Glutamatergic neuron (in vitro differentiated cells): ENCODE data around the gene RBM26. TPM values are rescaled to one million over a fixed set of nuclear protein-coding genes. Genes with fewer than 3 reads are reported as not detected.

Experiments used
- DNase-seq: peaks from one replicate; pipeline ENCODE4 v3.0.0; 2022
- H3K27ac Mint-ChIP-seq: one replicate; pipeline ENCODE4 v1.8.0; 2020; ENCODE audit warnings: mild to moderate bottlenecking, mixed read lengths, inconsistent platforms; ENCODE audit not compliant: unreplicated experiment
- H3K27me3 Mint-ChIP-seq: one replicate; pipeline ENCODE4 v1.8.0; 2020; ENCODE audit warnings: mild to moderate bottlenecking, moderate library complexity, mixed read lengths, inconsistent platforms; ENCODE audit not compliant: unreplicated experiment
- H3K36me3 Mint-ChIP-seq: one replicate; pipeline ENCODE4 v1.8.0; 2020; ENCODE audit warnings: mild to moderate bottlenecking, mixed read lengths, inconsistent platforms; ENCODE audit not compliant: unreplicated experiment
- H3K4me1 Mint-ChIP-seq: one replicate; pipeline ENCODE4 v1.8.0; 2020; ENCODE audit warnings: mild to moderate bottlenecking, low read depth, mixed read lengths, inconsistent platforms; ENCODE audit not compliant: unreplicated experiment
- H3K4me3 Mint-ChIP-seq: one replicate; pipeline ENCODE4 v1.8.0; 2020; ENCODE audit warnings: mild to moderate bottlenecking, mixed read lengths, inconsistent platforms; ENCODE audit not compliant: unreplicated experiment
- H3K9me3 Mint-ChIP-seq: one replicate; pipeline ENCODE4 v1.8.0; 2020; ENCODE audit warnings: mild to moderate bottlenecking, moderate library complexity, mixed read lengths, inconsistent platforms; ENCODE audit not compliant: unreplicated experiment
- CTCF ChIP-seq: fragments of 200-600 bp; sonication (generic); IDR thresholded peaks from one replicate; pipeline ENCODE4 v1.5.0; 2021; ENCODE audit not compliant: partially characterized antibody, unreplicated experiment
- total RNA-seq: library from RNA; stranded (reverse); fragmentation: NEBNext Ultra II Directional; extraction: Animal tissue kit (Norgen Biotek cat#: 25700); gene quantifications from one replicate; pipeline ENCODE4 v1.2.1, GENCODE V29; 2021; ENCODE audit not compliant: unreplicated experiment

The RBM26 gene
- total RNA-seq, 1 donor from 2014 or later: 51.4 TPM

GRCh38 chr13:79374578-79374977 is 31.5 kb downstream of the RBM26 start:
- TF ChIP-seq CTCF: no peak
- peaks cover 1% of the 10 kb centered on the region for H3K9me3 Mint-ChIP-seq
- peaks cover 2% of the 10 kb centered on the region for H3K27me3 Mint-ChIP-seq
- H3K4me3 Mint-ChIP-seq: no peak overlapping the region
- H3K27ac Mint-ChIP-seq: no peak overlapping the region
- peaks cover 3% of the 10 kb centered on the region for H3K4me1 Mint-ChIP-seq
- DNase-seq: no peak
- H3K36me3 Mint-ChIP-seq: no peaks in the 10 kb centered on the region

- no peaks in the 10 kb centered on the region for H3K36me3 Mint-ChIP-seq
- no peak for TF ChIP-seq CTCF
- H3K4me1 Mint-ChIP-seq: no peaks in the 10 kb centered on the region
- DNase-seq: no peak
- H3K4me3 Mint-ChIP-seq: no peak overlapping the region
- H3K9me3 Mint-ChIP-seq: peaks cover 1% of the 10 kb centered on the region
- H3K27me3 Mint-ChIP-seq: peaks cover 2% of the 10 kb centered on the region
- no peak overlapping the region for H3K27ac Mint-ChIP-seq
Observed at GRCh38 chr13:79373916-79374315, 32.1 kb downstream of the RBM26 start.

GRCh38 chr13:79369226-79369625 is 36.8 kb downstream of the RBM26 start:
- no peak for DNase-seq
- Mint-ChIP-seq H3K27ac (no peak overlapping the region), H3K4me1 (peaks cover 2% of the 10 kb centered on the region), H3K27me3 (peaks cover 2% of the 10 kb centered on the region), H3K36me3 (no peaks in the 10 kb centered on the region), H3K4me3 (no peak overlapping the region), H3K9me3 (no peaks in the 10 kb centered on the region)
- TF ChIP-seq CTCF: no peak

GRCh38 chr13:79365981-79366380 is 40.1 kb downstream of the RBM26 start:
- TF ChIP-seq CTCF: no peak
- Mint-ChIP-seq H3K4me1 (peaks cover 2% of the 10 kb centered on the region), H3K27ac (no peak overlapping the region), H3K27me3 (peaks cover 4% of the 10 kb centered on the region), H3K36me3 (no peaks in the 10 kb centered on the region), H3K9me3 (no peaks in the 10 kb centered on the region), H3K4me3 (no peak overlapping the region)
- no peak for DNase-seq

- H3K4me3 Mint-ChIP-seq: no peak overlapping the region
- peaks cover 2% of the 10 kb centered on the region for H3K27me3 Mint-ChIP-seq
- TF ChIP-seq CTCF: no peak
- H3K4me1 Mint-ChIP-seq: no peaks in the 10 kb centered on the region
- DNase-seq: no peak
- H3K9me3 Mint-ChIP-seq: no peaks in the 10 kb centered on the region
- H3K36me3 Mint-ChIP-seq: no peaks in the 10 kb centered on the region
- H3K27ac Mint-ChIP-seq: no peak overlapping the region
Observed at GRCh38 chr13:79361299-79361698, 44.8 kb downstream of the RBM26 start.
